GM21390 (cell line): Measurements from ENCODE around the gene LTB4R2.

Experiments
- ATAC-seq: cut with Tn5 transposase; IDR thresholded peaks from one replicate; pipeline ENCODE4 v1.9.1; 2021; ENCODE audit not compliant: unreplicated experiment

LTB4R2 gene

DNA sequence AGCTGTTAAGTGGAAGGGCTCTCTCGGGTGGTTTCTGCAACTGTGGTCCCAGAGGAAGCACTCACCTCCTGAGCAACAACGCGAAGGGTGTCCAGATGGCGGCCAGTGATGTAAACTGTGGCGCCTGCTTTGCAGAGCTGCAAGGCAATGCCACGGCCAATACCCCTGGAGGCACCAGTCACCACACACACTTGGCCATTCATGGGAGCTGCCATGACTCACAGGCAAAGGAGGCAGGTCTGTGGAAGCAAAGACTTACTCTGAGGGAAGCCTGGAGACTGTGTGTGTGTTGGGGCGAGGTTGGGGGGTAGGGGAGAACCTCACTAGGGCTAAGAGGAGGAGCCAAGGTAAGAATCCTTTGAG is 11.1 kb upstream of the LTB4R2 start:
- ATAC-seq = no peak

DNA sequence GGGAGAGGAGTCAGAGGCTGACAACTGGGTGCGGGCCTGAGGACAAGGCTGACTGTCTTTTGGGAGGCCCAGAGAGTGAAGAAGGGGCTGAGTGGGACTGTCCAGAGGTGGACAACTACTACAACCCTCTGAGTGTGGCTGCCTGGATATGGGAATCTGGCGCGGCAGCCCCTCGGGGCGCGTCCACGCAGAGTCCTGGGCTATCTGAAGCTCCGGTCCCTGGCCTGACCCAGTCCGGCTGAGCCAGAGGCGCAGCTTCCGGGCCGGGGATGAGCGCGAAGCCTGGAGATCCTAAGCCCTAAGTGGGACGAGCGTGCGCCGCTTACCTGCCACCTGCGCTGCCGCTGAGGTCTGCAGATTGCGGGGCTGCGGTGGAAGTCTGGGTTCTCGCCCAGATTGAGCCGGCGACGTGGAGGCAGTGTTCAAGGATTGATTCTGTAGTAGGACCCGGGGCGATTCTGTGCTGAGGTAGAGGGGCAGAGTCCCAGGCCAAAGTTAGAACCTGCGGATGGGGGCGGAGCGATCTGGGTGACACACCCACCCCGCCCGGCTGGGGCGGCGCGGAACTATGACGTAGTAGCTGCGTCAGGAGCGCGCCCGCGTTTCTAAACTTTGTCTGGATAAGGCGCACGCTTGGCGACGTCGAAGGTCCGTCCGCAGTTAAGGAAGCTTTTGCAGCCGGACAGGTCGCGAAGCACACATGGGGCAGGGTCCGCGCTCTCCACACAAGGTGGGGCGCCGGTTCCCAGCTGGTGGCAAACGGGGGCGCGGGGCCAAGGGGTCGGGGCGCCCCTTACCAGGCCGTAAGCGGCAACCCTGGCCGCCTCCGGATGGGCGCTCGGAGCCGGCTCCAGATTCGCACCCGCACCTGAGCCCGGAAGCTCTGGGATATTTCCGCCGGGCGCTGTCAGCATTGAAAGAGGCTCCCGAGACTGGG is 10.4 kb upstream of the LTB4R2 start, which contains the start of the genes DHRS1 and NOP9:
DHRS1 (minus strand) TSS at position 526 of the 937 bp plus-strand sequence. CDS start 674 bp downstream, outside the sequence.
NOP9 (plus strand) TSS at position 596 of the 937 bp plus-strand sequence; CDS start at position 701, 105 bp downstream.
- peak; percentile 62 for ATAC-seq

GRCh38 chr14:24300326-24300980 is 9.5 kb upstream of the LTB4R2 start:
- no peak for ATAC-seq

DNA sequence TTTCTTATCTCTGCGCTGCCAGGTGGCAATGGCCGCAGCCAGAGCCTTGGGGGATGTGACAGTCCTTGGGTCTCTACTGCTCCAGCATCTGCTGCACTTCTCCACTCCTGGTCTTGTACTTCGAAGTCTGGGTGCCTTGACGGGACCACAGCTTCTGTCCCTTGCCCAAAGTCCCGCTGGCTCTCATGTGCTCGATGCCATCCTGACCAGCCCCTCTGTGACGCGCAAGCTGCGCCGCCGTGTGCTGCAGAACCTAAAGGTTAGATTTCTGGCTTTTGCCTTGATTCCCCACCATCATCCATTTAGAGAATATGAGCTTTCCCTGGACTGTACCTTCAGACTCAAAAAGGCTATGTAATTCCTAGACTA is 5.9 kb upstream of the LTB4R2 start:
- ATAC-seq = no peak

DNA sequence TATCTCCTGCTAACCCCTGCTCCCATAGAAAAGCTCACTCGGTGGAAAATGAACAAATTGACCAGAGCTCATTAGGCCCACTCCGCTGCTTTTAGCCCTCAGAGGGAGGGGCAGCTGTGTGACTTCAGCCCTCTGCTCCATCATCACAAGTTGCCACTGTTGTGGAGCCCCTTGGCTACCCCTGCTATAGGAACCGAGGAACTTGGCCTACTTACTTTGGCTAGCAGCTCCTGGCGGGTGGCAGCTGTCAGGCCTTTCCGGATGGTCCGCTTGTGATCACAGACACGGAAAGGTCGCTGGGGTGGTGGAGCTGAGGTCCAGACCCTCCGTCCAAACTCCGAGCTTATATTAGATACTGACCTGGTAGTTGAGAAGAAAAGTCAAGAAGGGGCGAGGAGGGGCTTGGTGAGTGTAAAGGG is 2.8 kb upstream of the LTB4R2 start:
- no peak for ATAC-seq

DNA sequence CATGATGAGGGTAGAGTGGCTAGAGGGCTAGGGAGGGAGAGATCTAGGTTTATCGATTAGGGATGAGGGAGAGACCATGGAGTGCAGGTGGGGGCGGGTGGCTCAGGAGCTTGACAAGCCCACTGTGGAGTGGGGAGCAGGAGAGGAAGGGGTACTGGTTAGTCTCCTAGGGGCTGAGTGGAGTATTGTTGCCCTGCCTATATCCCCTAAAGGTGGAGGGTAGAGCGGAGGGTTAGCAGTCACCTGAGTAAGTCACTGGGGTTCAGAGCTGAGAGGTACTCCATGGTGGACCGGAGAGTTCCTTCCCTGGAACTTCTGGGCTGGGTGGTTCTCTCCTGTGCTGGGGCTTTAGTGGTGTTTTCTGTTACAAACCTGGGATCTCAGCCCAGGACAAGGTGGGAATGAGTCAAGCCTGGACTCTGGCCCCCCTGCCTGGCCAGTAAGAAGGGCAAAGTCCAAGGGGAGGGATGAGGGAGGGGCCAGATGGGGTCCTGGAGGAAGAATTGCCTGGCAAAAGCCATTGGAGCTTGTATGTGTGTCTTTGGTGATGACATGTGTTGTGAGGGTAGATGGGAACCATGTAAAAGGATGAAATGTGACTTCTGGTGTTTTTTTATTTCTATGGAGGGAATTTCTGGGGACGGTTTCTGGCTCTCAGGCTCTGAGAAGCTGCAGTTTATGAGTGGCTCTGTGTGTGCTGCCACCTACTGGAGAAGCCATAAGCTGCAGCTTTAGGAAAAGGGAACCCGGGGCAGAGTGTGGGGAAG is 2.2 kb upstream of the LTB4R2 start, which contains the start of gene CIDEB:
CIDEB (minus strand) TSS at position 403 of the 767 bp plus-strand sequence; CDS start at position 284, 119 bp downstream.
- no peak for ATAC-seq

- ATAC-seq = no peak
Measured at GRCh38 chr14:24308342-24309124, 1.4 kb upstream of the LTB4R2 start.

GRCh38 chr14:24310265-24310645 is 315 bp downstream of the LTB4R2 start:
- ATAC-seq = no peak

DNA sequence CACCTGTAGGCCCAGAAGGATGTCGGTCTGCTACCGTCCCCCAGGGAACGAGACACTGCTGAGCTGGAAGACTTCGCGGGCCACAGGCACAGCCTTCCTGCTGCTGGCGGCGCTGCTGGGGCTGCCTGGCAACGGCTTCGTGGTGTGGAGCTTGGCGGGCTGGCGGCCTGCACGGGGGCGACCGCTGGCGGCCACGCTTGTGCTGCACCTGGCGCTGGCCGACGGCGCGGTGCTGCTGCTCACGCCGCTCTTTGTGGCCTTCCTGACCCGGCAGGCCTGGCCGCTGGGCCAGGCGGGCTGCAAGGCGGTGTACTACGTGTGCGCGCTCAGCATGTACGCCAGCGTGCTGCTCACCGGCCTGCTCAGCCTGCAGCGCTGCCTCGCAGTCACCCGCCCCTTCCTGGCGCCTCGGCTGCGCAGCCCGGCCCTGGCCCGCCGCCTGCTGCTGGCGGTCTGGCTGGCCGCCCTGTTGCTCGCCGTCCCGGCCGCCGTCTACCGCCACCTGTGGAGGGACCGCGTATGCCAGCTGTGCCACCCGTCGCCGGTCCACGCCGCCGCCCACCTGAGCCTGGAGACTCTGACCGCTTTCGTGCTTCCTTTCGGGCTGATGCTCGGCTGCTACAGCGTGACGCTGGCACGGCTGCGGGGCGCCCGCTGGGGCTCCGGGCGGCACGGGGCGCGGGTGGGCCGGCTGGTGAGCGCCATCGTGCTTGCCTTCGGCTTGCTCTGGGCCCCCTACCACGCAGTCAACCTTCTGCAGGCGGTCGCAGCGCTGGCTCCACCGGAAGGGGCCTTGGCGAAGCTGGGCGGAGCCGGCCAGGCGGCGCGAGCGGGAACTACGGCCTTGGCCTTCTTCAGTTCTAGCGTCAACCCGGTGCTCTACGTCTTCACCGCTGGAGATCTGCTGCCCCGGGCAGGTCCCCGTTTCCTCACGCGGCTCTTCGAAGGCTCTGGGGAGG is 985 bp downstream of the LTB4R2 start, which contains the start of gene LTB4R:
LTB4R (plus strand) TSS at position 857 of the 959 bp plus-strand sequence. CDS start 4,150 bp downstream, outside the sequence.
- peak; percentile 53 for ATAC-seq

DNA sequence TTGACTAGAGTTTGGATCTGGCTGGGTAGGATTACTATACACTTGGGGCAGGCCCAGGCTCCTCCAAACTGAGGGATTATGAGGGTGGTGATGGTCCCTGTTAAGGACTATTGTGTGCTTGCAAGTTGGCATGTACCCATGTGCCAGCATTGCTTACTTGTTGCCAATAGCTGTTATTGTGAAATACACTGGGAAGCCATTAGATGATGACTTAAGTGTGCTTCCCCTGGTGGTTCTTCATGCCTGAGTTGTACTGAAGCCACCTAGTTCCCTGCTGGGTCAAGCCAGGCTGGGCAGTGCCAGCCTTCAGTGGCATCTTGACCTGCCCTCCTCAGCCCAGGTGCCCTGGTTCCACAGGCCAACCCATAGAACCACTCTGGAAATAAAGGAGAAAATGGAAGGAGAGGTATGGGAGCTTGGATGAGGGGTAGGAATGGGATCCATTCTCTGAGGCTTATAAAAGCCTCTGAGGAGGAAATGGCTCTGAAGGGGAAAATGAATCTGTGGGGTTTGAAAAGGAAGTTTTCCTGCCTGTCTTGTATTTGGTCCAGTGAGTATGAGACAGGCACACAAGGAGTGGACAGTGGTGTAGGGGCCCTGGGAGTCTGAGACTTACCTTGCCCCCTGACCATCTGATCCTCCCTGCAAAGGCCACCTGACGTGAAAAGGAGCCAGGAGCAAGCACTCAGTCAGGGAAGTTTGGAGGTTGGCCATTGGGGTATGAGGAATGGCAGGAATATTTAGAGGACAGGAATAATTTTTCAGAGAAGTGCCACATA is 2.1 kb downstream of the LTB4R2 start:
- no peak for ATAC-seq

DNA sequence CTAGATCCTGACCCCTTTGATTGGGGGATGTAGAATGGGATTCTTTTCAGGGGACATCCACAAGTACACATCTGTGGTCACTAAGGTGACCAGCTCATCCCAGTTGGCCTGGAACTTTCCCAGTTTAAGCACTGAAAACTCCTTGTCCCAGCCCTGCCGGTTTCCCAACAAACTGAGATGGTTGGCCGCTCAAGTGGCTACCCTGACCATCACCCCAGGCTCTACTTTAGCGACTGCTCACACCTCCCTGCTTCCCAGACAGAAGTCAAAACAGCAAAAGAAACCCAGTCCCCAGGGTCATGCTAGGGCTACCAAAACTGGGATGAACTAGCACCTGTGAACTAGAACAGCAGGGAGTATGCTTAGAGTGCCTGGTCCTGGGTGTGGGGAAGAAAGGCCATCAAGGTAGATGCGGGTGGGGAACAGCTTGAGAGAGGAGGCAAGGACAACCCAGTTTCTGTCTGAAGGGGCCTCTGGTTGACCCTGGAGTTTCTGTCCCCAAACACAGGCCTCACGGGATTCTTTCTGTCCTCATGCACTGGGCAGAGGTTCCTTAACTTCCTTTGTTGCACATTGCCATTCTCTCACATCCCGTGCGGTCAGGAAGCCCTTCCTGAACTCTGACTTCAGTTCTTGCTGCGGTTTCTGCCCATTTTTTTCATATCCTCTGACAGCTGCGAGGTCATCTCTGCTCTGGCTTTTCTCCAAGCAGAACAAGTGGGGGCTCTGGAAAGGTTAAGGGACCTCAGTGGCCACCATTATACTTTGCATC is 3.0 kb downstream of the LTB4R2 start:
- ATAC-seq = no peak

GRCh38 chr14:24313913-24314312 is 4.0 kb downstream of the LTB4R2 start:
- no peak for ATAC-seq

- ATAC-seq = no peak
Measured at GRCh38 chr14:24314377-24315193, 4.6 kb downstream of the LTB4R2 start.

GRCh38 chr14:24315243-24315806 is 5.4 kb downstream of the LTB4R2 start:
- no peak for ATAC-seq

- ATAC-seq = no peak
Measured at GRCh38 chr14:24315807-24316596, 6.1 kb downstream of the LTB4R2 start.

DNA sequence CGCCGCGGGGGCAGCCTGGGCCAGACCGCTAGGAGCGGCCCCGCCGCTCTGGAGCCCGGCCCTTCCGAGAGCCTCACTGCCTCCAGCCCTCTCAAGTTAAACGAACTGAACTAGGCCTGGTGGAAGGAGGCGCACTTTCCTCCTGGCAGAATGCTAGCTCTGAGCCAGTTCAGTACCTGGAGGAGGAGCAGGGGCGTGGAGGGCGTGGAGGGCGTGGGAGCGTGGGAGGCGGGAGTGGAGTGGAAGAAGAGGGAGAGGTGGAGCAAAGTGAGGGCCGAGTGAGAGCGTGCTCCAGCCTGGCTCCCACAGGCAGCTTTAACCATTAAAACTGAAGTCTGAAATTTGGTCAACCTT is 6.6 kb downstream of the LTB4R2 start:
- ATAC-seq = no peak
